Brain microvascular endothelial cell (primary cell): ENCODE measurements around the gene CASTOR1.
"Not testable (repeated sequence)": the region's sequence is repeated elsewhere in the genome, so short reads cannot be mapped to it uniquely, and the experiment has no call there.

Experiments
- DNase-seq: peaks from one replicate; pipeline ENCODE4 v3.0.0-alpha.2; 2020
- H3K27ac ChIP-seq: fragments of 250-450 bp; sonication (Bioruptor Pico); 2 replicates; pipeline ENCODE4 v1.5.1; 2020; ENCODE audit warnings: mild to moderate bottlenecking, moderate library complexity
- H3K27me3 ChIP-seq: fragments of 250-450 bp; sonication (Bioruptor Pico); replicated peaks from 2 replicates; pipeline ENCODE4 v1.5.1; 2020; ENCODE audit warnings: mild to moderate bottlenecking
- H3K36me3 ChIP-seq: fragments of 250-450 bp; sonication (Bioruptor Pico); replicated peaks from 2 replicates; pipeline ENCODE4 v1.5.1; 2020; ENCODE audit warnings: mild to moderate bottlenecking
- H3K4me3 ChIP-seq: 2 replicates; pipeline ENCODE4 v1.5.1; 2011; ENCODE audit warnings: low read depth, mild to moderate bottlenecking, control low read depth, low read length, moderate library complexity
- CTCF ChIP-seq: IDR thresholded peaks from 2 replicates; pipeline ENCODE4 v1.5.1; 2011; ENCODE audit warnings: low read depth, mild to moderate bottlenecking, moderate library complexity, low read length, control low read depth, inconsistent platforms; ENCODE audit errors: missing control alignments
- in situ Hi-C: cut with HindIII; loops from 2 replicates; pipeline ENCODE4 v1.10.0; 2017; ENCODE audit warnings: low sequenced_read_pairs, low pct_ligation_motif_present

The CASTOR1 gene

GRCh38 chr22:30289141-30289979 is at the start of gene CASTOR1:
Gene CASTOR1 (minus strand): TSS chr22:30289505. CDS start chr22:30289497, 8 bp downstream.
- peak within 1 kb of the TSS; percentile 73 for H3K4me3 ChIP-seq
- TF ChIP-seq CTCF, result no peak
- DNase-seq, result peak; percentile 98
- H3K27ac ChIP-seq, result peak within 1 kb of the TSS; percentile 21
- H3K36me3 ChIP-seq, result peaks cover 25% of the 10 kb centered on the region
- H3K27me3 ChIP-seq, result no peaks in the 10 kb centered on the region
- in situ Hi-C loops, result no loop called here

- Histone ChIP-seq H3K27me3 (no peaks in the 10 kb centered on the region), H3K36me3 (peaks cover 95% of the 10 kb centered on the region), H3K4me3 (no peak overlapping the region), H3K27ac (no peak overlapping the region)
- TF ChIP-seq CTCF, result no peak
- in situ Hi-C loops, result no loop called here
- no peak for DNase-seq
Measured at GRCh38 chr22:30338802-30339201, 49.5 kb upstream of the CASTOR1 start.

GRCh38 chr22:30338341-30338740 is 49.0 kb upstream of the CASTOR1 start:
- H3K4me3 ChIP-seq, in situ Hi-C loops, H3K27me3 ChIP-seq, DNase-seq, H3K27ac ChIP-seq: not testable (repeated sequence)
- H3K36me3 ChIP-seq, result peaks cover 95% of the 10 kb centered on the region

- DNase-seq, result no peak
- in situ Hi-C loops, result no loop called here
Measured at GRCh38 chr22:30337461-30337778, 48.1 kb upstream of the CASTOR1 start.

GRCh38 chr22:30336752-30337460 is 47.6 kb upstream of the CASTOR1 start:
- no peak for DNase-seq
- no peak overlapping the region for H3K27ac ChIP-seq
- no peak for TF ChIP-seq CTCF
- H3K27me3 ChIP-seq, result no peaks in the 10 kb centered on the region
- peaks cover 93% of the 10 kb centered on the region for H3K36me3 ChIP-seq
- no peak overlapping the region for H3K4me3 ChIP-seq
- in situ Hi-C loops, result no loop called here

More at GRCh38 chr22:30337461-30337778, 48.1 kb upstream of the CASTOR1 start:
- H3K36me3 ChIP-seq, result peaks cover 95% of the 10 kb centered on the region
- no peak overlapping the region for H3K27ac ChIP-seq
- H3K4me3 ChIP-seq, result no peak overlapping the region
- H3K27me3 ChIP-seq, result no peaks in the 10 kb centered on the region
- no peak for TF ChIP-seq CTCF

GRCh38 chr22:30335236-30335635 is 45.9 kb upstream of the CASTOR1 start:
- H3K4me3 ChIP-seq, result no peak overlapping the region
- no peak for TF ChIP-seq CTCF
- in situ Hi-C loops, result no loop called here
- no peak for DNase-seq
- H3K27me3 ChIP-seq, result no peaks in the 10 kb centered on the region
- no peak overlapping the region for H3K27ac ChIP-seq
- peaks cover 84% of the 10 kb centered on the region for H3K36me3 ChIP-seq
